Transverse colon (tissue), 3 donors: ENCODE data around the gene KRT12.

ENCODE experiments used
- EP300 ChIP-seq: sonication (generic); formaldehyde crosslinking; IDR thresholded peaks from one replicate; pipeline ENCODE4 v1.6.1; 2017; ENCODE audit warnings: antibody characterized with exemption, low read depth
- POLR2AphosphoS5 ChIP-seq, 3 donors: sonication (generic); formaldehyde crosslinking; IDR thresholded peaks; one replicate each; pipeline ENCODE4 v1.6.1; 2016; ENCODE audit warnings: antibody characterized with exemption in 3 of 3

DNA sequence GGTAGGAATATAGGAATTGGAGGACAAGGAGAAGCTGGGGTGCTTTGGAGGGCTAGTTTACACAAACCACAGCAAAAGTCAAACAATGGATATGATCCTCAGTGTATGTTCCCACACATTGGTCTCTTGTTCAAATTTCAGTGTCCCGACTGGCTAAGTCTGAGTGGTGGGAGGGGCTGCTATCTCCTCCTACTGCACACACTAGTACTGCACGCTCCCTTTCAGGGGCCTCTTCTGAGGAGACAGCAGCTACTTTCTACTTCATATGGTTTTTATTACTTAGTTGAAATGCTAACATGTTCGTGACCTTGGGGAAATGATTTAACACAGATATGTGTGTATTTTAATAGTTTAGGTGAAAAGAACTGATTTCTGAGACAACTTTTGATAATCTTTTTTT, 25.8 kb downstream of the KRT12 start:
- TF ChIP-seq POLR2AphosphoS5 (IDR thresholded peaks at IDR 0.05): no peak
- TF ChIP-seq EP300: no peak
